Large intestine (tissue), 3 donors: ENCODE results near the gene TBC1D7. TPM values are rescaled to one million over a fixed set of nuclear protein-coding genes. Genes with fewer than 3 reads are reported as not detected.

Experiments used
- DNase-seq, 2 donors: peaks; one replicate each; pipeline versions ENCODE4 v3.0.0 to v3.0.0-alpha.2; 2013
- H3K27ac ChIP-seq: one replicate; pipeline ENCODE4 v1.5.1; 2013; ENCODE audit warnings: low read length
- H3K27me3 ChIP-seq: 2 replicates; pipeline ENCODE4 v1.6.1; 2013; ENCODE audit warnings: low read length; ENCODE audit not compliant: control insufficient read depth, insufficient read depth
- H3K36me3 ChIP-seq: 2 replicates; pipeline ENCODE4 v1.6.1; 2013; ENCODE audit warnings: low read length; ENCODE audit not compliant: control insufficient read depth, insufficient read depth
- H3K4me1 ChIP-seq: one replicate; pipeline ENCODE4 v1.6.1; 2013; ENCODE audit warnings: low read length; ENCODE audit not compliant: control insufficient read depth, insufficient read depth
- H3K4me3 ChIP-seq: one replicate; pipeline ENCODE4 v1.5.1; 2013; ENCODE audit warnings: low read length
- H3K9me3 ChIP-seq: one replicate; pipeline ENCODE4 v1.6.1; 2013; ENCODE audit warnings: mild to moderate bottlenecking, low read depth, low read length, moderate library complexity; ENCODE audit not compliant: control insufficient read depth
- WGBS: methylation state at CpG from one replicate; pipeline ENCODE4 v1.1.5; 2013; ENCODE audit warnings: low lambda C conversion rate; ENCODE audit not compliant: insufficient coverage; 5-methylcytosine and 5-hydroxymethylcytosine counted together
- polyA plus RNA-seq: library from polyadenylated mRNA; unstranded; fragments of 120-200 nt; gene quantifications from one replicate; pipeline ENCODE4 v1.2.1, GENCODE V29; 2013

TBC1D7 gene
- polyA plus RNA-seq, 1 donor = 15.6 TPM

GRCh38 chr6:13357551-13358075 is 29.3 kb upstream of the TBC1D7 start:
- H3K9me3 ChIP-seq = no peaks in the 10 kb centered on the region
- H3K4me3 ChIP-seq = no peak overlapping the region
- H3K27me3 ChIP-seq = no peaks in the 10 kb centered on the region
- no peak for DNase-seq
- no peaks in the 10 kb centered on the region for H3K36me3 ChIP-seq
- H3K4me1 ChIP-seq = no peaks in the 10 kb centered on the region
- WGBS = 100% methylated on average over 2 of the region's 14 CpGs
- no peak overlapping the region for H3K27ac ChIP-seq

- 100% methylated on average over 2 of the region's 6 CpGs for WGBS
- no peak for DNase-seq
- no peaks in the 10 kb centered on the region for H3K9me3 ChIP-seq
- H3K27ac ChIP-seq = no peak overlapping the region
- H3K4me1 ChIP-seq = no peaks in the 10 kb centered on the region
- no peaks in the 10 kb centered on the region for H3K27me3 ChIP-seq
- H3K4me3 ChIP-seq = no peak overlapping the region
- H3K36me3 ChIP-seq = no peaks in the 10 kb centered on the region
Measured at GRCh38 chr6:13355999-13356785, 27.9 kb upstream of the TBC1D7 start.

DNA sequence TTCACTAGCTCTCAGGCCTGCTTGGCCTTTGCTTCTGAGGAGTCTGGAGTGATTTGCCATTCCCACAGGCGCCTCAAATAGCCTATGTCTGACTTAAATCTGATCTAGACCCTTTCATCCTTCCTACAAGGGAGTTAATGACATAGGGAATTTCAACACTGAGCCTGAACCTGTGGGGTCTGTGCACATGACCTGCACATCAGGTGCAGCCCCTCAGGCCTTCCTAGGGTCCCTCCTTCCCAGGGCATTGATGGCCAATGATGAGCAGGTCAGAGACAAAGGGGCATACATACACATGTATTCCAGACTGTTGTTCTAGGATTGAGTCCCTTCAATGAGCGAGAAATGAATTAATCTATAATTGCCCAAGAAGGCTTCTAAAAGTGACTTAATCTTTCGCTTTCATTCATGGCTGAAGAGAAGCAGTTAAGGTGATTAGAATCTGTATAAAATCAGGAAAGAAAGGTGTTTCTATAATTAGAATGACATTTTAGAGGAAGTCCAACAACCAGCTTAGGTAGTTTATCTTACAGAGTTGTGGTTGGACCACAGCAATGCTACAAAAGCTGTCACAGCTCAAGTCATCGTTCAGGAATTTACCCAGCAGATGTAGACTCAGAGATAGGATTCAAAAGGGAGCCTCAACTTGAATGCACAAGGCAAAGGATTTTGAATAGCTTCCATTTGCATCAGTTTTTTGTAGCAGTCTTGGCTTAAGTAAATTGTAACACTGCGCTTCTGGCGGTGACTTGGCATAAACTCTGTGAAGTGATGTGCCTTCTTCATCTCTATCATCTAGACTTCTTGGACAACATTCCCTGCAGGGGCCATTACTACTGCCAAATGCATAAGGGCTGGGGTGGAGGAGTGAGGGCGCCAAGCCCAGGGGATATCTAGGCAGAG is 27.0 kb upstream of the TBC1D7 start:
- no peak overlapping the region for H3K27ac ChIP-seq
- no peaks in the 10 kb centered on the region for H3K4me1 ChIP-seq
- no peaks in the 10 kb centered on the region for H3K9me3 ChIP-seq
- H3K36me3 ChIP-seq = no peaks in the 10 kb centered on the region
- H3K4me3 ChIP-seq = no peak overlapping the region
- no peaks in the 10 kb centered on the region for H3K27me3 ChIP-seq
- no peak for DNase-seq
- 100% methylated on average over 2 of the region's 7 CpGs for WGBS

GRCh38 chr6:13354331-13355042 is 26.1 kb upstream of the TBC1D7 start:
- Histone ChIP-seq H3K27ac (no peak overlapping the region), H3K27me3 (no peaks in the 10 kb centered on the region), H3K4me3 (no peak overlapping the region), H3K36me3 (no peaks in the 10 kb centered on the region), H3K4me1 (no peaks in the 10 kb centered on the region), H3K9me3 (no peaks in the 10 kb centered on the region)
- 70% methylated on average over 4 of the region's 13 CpGs for WGBS
- no peak for DNase-seq

- Histone ChIP-seq H3K9me3 (no peaks in the 10 kb centered on the region), H3K36me3 (no peaks in the 10 kb centered on the region)
- 100% methylated on average over 6 of the region's 9 CpGs for WGBS
Measured at GRCh38 chr6:13352165-13352564, 23.8 kb upstream of the TBC1D7 start.

GRCh38 chr6:13351271-13351670 is 22.9 kb upstream of the TBC1D7 start:
- no peaks in the 10 kb centered on the region for H3K36me3 ChIP-seq
- H3K27ac ChIP-seq = no peak overlapping the region
- H3K9me3 ChIP-seq = no peaks in the 10 kb centered on the region
- no peak overlapping the region for H3K4me3 ChIP-seq
- WGBS = no CpG with 5 or more reads among the region's 12 CpGs
- DNase-seq = no peak
- no peaks in the 10 kb centered on the region for H3K4me1 ChIP-seq
- no peaks in the 10 kb centered on the region for H3K27me3 ChIP-seq

More at GRCh38 chr6:13352165-13352564, 23.8 kb upstream of the TBC1D7 start:
- no peak for DNase-seq
- no peak overlapping the region for H3K27ac ChIP-seq
- H3K27me3 ChIP-seq = no peaks in the 10 kb centered on the region
- no peaks in the 10 kb centered on the region for H3K4me1 ChIP-seq
- H3K4me3 ChIP-seq = no peak overlapping the region

GRCh38 chr6:13349811-13350506 is 21.6 kb upstream of the TBC1D7 start:
- WGBS = no CpG with 5 or more reads among the region's 8 CpGs
- no peaks in the 10 kb centered on the region for H3K27me3 ChIP-seq
- no peaks in the 10 kb centered on the region for H3K4me1 ChIP-seq
- no peak overlapping the region for H3K27ac ChIP-seq
- H3K9me3 ChIP-seq = no peaks in the 10 kb centered on the region
- H3K36me3 ChIP-seq = no peaks in the 10 kb centered on the region
- DNase-seq = no peak
- no peak overlapping the region for H3K4me3 ChIP-seq

DNA sequence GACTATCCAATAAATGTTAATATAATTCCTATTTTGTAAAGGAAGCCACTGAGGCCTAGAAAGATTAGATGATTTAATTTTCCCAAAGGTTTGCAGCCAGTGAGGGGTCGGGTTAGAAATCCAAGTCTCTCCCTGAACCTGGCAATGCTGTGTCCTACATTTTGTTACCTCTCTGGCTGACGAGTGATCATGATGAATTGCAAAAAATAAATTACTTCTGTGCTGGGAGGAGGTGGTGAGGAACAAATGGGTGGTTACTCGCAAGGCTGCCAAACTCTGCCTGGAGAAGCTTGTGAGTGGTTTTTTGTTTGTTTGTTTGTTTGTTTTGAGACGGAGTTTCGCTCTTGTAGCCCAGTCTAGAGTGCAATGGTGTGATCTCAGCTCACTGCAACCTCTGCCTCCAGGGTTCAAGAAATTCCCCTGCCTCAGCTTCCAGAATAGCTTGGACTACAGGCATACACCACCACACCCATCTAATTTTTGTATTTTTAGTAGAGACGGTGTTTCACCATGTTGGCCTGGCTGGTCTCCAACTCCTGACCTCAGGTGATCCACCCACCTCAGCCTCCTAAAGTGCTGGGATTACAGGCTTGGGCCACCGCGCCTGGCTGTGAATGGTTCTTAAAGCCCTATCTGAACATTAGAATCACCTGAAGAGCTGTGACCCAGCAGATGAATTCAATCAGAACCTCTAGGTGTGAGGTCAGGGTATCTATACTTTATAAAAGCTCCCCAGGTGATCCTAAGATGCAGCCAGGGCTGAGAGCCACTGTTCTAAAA is 20.2 kb upstream of the TBC1D7 start:
- Histone ChIP-seq H3K36me3 (no peaks in the 10 kb centered on the region), H3K27me3 (no peaks in the 10 kb centered on the region), H3K4me3 (no peak overlapping the region), H3K4me1 (no peaks in the 10 kb centered on the region), H3K27ac (no peak overlapping the region), H3K9me3 (no peaks in the 10 kb centered on the region)
- no peak for DNase-seq
- no CpG with 5 or more reads among the region's 8 CpGs for whole genome bisulfite sequencing

- no peaks in the 10 kb centered on the region for H3K36me3 ChIP-seq
- H3K27me3 ChIP-seq = no peaks in the 10 kb centered on the region
- WGBS = 100% methylated on average over 2 of the region's 5 CpGs
- H3K4me1 ChIP-seq = no peaks in the 10 kb centered on the region
- H3K27ac ChIP-seq = no peak overlapping the region
- H3K4me3 ChIP-seq = no peak overlapping the region
- no peak for DNase-seq
- H3K9me3 ChIP-seq = no peaks in the 10 kb centered on the region
Measured at GRCh38 chr6:13346245-13346644, 17.9 kb upstream of the TBC1D7 start.
